A549 (cell line): Measurements from ENCODE around the gene PDGFB.

Experiments
- CHD2 ChIP-seq: fragments of 150-350 bp; IDR thresholded peaks from 2 replicates; pipeline ENCODE4 v1.6.1; 2014; ENCODE audit warnings: low read length; ENCODE audit not compliant: partially characterized antibody
- POLR2A ChIP-seq: IDR thresholded peaks from 2 replicates; pipeline ENCODE4 v1.6.1; 2012; ENCODE audit warnings: mild to moderate bottlenecking, low read length
- SMC3 ChIP-seq: fragments of >200 bp; sonication (Bioruptor Twin); formaldehyde crosslinking; IDR thresholded peaks from 3 replicates; pipeline ENCODE4 v1.6.1; 2018; ENCODE audit warnings: inconsistent platforms

DNA sequence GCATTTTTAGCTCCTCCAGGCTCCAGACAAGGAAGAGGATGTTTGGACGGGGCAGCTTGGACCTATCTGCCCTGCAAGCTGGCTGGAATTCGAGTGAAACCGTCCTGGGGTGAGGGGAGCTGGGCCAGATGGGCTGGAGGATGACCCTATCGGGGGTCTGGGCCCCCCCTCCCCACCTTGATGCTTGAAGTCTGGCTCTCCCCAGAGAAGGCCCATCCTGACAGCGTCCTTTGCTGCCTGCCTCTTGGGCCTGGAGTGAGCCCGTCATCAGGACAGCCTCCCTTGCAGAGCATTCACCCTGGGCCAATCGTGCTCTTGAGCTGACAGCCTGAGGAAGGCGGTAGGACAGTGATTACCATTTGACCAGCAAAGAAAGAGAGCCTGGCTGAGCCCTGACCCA, 5.3 kb upstream of the PDGFB start:
- no peak for TF ChIP-seq POLR2A
- TF ChIP-seq SMC3 = no peak
- no peak for TF ChIP-seq CHD2
